ENCODE measurements around the gene DCK. TPM values are rescaled to one million over a fixed set of nuclear protein-coding genes. Genes with fewer than 3 reads are reported as not detected.

The DCK gene
- 10 to 100 TPM in 3 of 7 donors, 1 to 10 TPM in 4; 5.5 to 12.2 (median 10.0) TPM for total RNA-seq
- polyA plus RNA-seq, result 10 to 100 TPM in 1 of 2 donors, 1 to 10 TPM in 1; 9.1 to 12.8 TPM
- long read RNA-seq, donor 1, transcript DCK-201 (7 exons, 2,716 nt), result major isoform, 24 of 25 reads
- long read RNA-seq, donor 1, partial matches to known transcripts, result 1 of 25 reads
- long read RNA-seq, donor 1, other reads (novel, unspliced or antisense), result 0 of 25 reads
- long read RNA-seq, donor 2, transcript DCK-201 (7 exons, 2,716 nt), result major isoform, 8 of 17 reads
- long read RNA-seq, donor 2, partial matches to known transcripts, result 9 of 17 reads
- long read RNA-seq, donor 2, other reads (novel, unspliced or antisense), result 0 of 17 reads
- long read RNA-seq, donor 3, transcript DCK-201 (7 exons, 2,716 nt), result major isoform, 52 of 53 reads
- long read RNA-seq, donor 3, partial matches to known transcripts, result 0 of 53 reads
- long read RNA-seq, donor 3, other reads (novel, unspliced or antisense), result 0 of 53 reads

GRCh38 chr4:70993181-70994068 lies at the start of gene DCK:
DCK (plus strand) TSS chr4:70993649; CDS start chr4:70993836, 187 bp downstream.
- TF ChIP-seq CTCF (IDR thresholded peaks at IDR 0.05), result no peak
- peak; percentile 67 for TF ChIP-seq POLR2A (IDR thresholded peaks at IDR 0.05)

GRCh38 chr4:70945046-70945445 lies 48.4 kb upstream of the DCK start:
- no peak overlapping the region for H3K27ac ChIP-seq

More at GRCh38 chr4:70993181-70994068, at the start of gene DCK:
- Histone ChIP-seq H3K4me3 (peak within 1 kb of the TSS; percentile 83), H3K4me1 (ENCODE audit: insufficient read depth) (peaks cover 4% of the 10 kb centered on the region), H3K36me3 (no peaks in the 10 kb centered on the region), H3K27ac (peak within 1 kb of the TSS; percentile 13 to 79), H3K27me3 (no peaks in the 10 kb centered on the region), H3K9me3 (no peaks in the 10 kb centered on the region)
- WGBS, 3 donors, result 0% methylated on average over 51 to 74 of the region's 74 CpGs
- DNase-seq, result peak; percentile 88 to 95 (median 90)
- intact Hi-C loops (cut with DNase I), result loop anchor here in 3 of 4 donors (5.0 to 10.0 kb wide), 3 partner anchors 89 to 159 kb away; partner anchors contain the start of genes GRSF1 (in 3 of the 3) and MOB1B (in 1 of the 3)

GRCh38 chr4:70945452-70946055 lies 47.9 kb upstream of the DCK start:
- intact Hi-C loops (cut with DNase I), result no loop called here
- WGBS, 3 donors, result 50 to 69% (median 56%) methylated on average over 3 of the region's 3 CpGs
- Histone ChIP-seq H3K4me3 (no peak overlapping the region), H3K36me3 (no peaks in the 10 kb centered on the region), H3K4me1 (ENCODE audit: insufficient read depth) (no peaks in the 10 kb centered on the region), H3K27me3 (no peaks in the 10 kb centered on the region), H3K27ac (no peak overlapping the region), H3K9me3 (no peaks in the 10 kb centered on the region)
- DNase-seq, result no peak
- TF ChIP-seq CTCF (IDR thresholded peaks at IDR 0.05) (no peak), EP300 (IDR thresholded peaks at IDR 0.05) (no peak), POLR2A (IDR thresholded peaks at IDR 0.05) (no peak)

More at GRCh38 chr4:70945046-70945445, 48.4 kb upstream of the DCK start:
- Histone ChIP-seq H3K4me1 (ENCODE audit: insufficient read depth) (no peaks in the 10 kb centered on the region), H3K9me3 (no peaks in the 10 kb centered on the region), H3K36me3 (no peaks in the 10 kb centered on the region), H3K27me3 (no peaks in the 10 kb centered on the region), H3K4me3 (no peak overlapping the region)
- intact Hi-C loops (cut with DNase I), result no loop called here
- TF ChIP-seq EP300 (IDR thresholded peaks at IDR 0.05) (no peak), CTCF (IDR thresholded peaks at IDR 0.05) (no peak), POLR2A (IDR thresholded peaks at IDR 0.05) (no peak)
- WGBS, 3 donors, result 57 to 62% (median 61%) methylated on average over 3 of the region's 3 CpGs
- DNase-seq, result no peak

GRCh38 chr4:70946939-70947338 lies 46.5 kb upstream of the DCK start:
- intact Hi-C loops (cut with DNase I), result no loop called here
- Histone ChIP-seq H3K9me3 (no peaks in the 10 kb centered on the region), H3K27me3 (no peaks in the 10 kb centered on the region), H3K4me3 (no peak overlapping the region), H3K36me3 (no peaks in the 10 kb centered on the region), H3K4me1 (ENCODE audit: insufficient read depth) (no peaks in the 10 kb centered on the region), H3K27ac (no peak overlapping the region)
- 89% methylated on average over 4 of the region's 4 CpGs for WGBS, 3 donors
- no peak for DNase-seq
- no peak for TF ChIP-seq EP300 (IDR thresholded peaks at IDR 0.05)
- no peak for TF ChIP-seq CTCF (IDR thresholded peaks at IDR 0.05)
- TF ChIP-seq POLR2A (IDR thresholded peaks at IDR 0.05), result no peak
